ENCODE data around the gene FURIN. TPM values are rescaled to one million over a fixed set of nuclear protein-coding genes. Genes with fewer than 3 reads are reported as not detected.

Gene FURIN
- total and polyA plus RNA-seq, 9 of the 15 experiments (the other 6 are each of a cell fraction or from before 2014, with no cell fraction given) = 0.92 to 99.9 (median 34.8) TPM

GRCh38 chr15:90930861-90931574 lies 62.6 kb downstream of the FURIN start (continued):
- 0 out of 2 replicates have a peak, but pooled peaks have one; percentile 35 for TF ChIP-seq CREB3 (tag; conservative IDR thresholded peaks at IDR 0.05; ENCODE audit: low read depth)
- no peak for TF ChIP-seq PURB (CRISPR knock-in tag; IDR thresholded peaks at IDR 0.05; ENCODE audit: low read depth)
- no peak for TF ChIP-seq MXI1 (IDR thresholded peaks at IDR 0.05; ENCODE audit: low read depth, low read length)
- no peak for TF ChIP-seq HNRNPK (IDR thresholded peaks at IDR 0.05; ENCODE audit: low read depth, low read length, poor library complexity, severe bottlenecking)
- no peak for TF ChIP-seq NFE2 (IDR thresholded peaks at IDR 0.05; ENCODE audit: low read depth)
- 0 out of 2 replicates have a peak, but pooled peaks have one; percentile 18 for TF ChIP-seq ZNF175 (CRISPR knock-in tag; IDR thresholded peaks at IDR 0.05; ENCODE audit: low read depth)
- no peak for TF ChIP-seq ZNF444 (CRISPR knock-in tag; IDR thresholded peaks at IDR 0.05)
- TF ChIP-seq ETV6 (IDR thresholded peaks at IDR 0.05; ENCODE audit: borderline replicate concordance in 1 of 2, low read depth in 2 of 2, low read length in 1 of 2) = 0 out of 4 replicates have a peak, but pooled peaks of 1 of the 2 experiments have one; percentile 18
- no peak for TF ChIP-seq ETV6 (CRISPR knock-in tag; IDR thresholded peaks at IDR 0.05; ENCODE audit: borderline replicate concordance)
- peak; percentile 31 for TF ChIP-seq TAF1 (IDR thresholded peaks at IDR 0.05; ENCODE audit: control insufficient read depth, extremely low read depth, insufficient read depth, low read length, severe bottlenecking)
- TF ChIP-seq ZNF740 (CRISPR knock-in tag; IDR thresholded peaks at IDR 0.05) = no peak
- no peak for TF ChIP-seq ZNF740 (tag; IDR thresholded peaks at IDR 0.05)
- no peak for TF ChIP-seq ELK3 (CRISPR knock-in tag; IDR thresholded peaks at IDR 0.05)
- TF ChIP-seq SAFB2 (IDR thresholded peaks at IDR 0.05; ENCODE audit: borderline replicate concordance, low read depth, low read length, severe bottlenecking) = no peak
- no peak for TF ChIP-seq ATF2 (CRISPR knock-in tag; IDR thresholded peaks at IDR 0.05)
- 0 out of 2 replicates have a peak, but pooled peaks have one; percentile 10 for TF ChIP-seq FOXJ2 (tag; IDR thresholded peaks at IDR 0.05)

Data from K562 (cell line).